22Rv1 (cell line): ENCODE results near the gene ABCG4.
"Not testable (repeated sequence)": the region's sequence is repeated elsewhere in the genome, so short reads cannot be mapped to it uniquely, and the experiment has no call there.

Experiments used
- H3K27ac ChIP-seq: fragments of 450-650 bp; 2 replicates; pipeline ENCODE4 v1.5.1; 2017
- ZFX ChIP-seq: fragments of 450-650 bp; IDR thresholded peaks from 2 replicates; pipeline ENCODE4 v1.6.1; 2017; ENCODE audit warnings: antibody characterized with exemption, borderline replicate concordance
- TF ChIP-seq, protein P1 (sequence below): fragments of 450-650 bp; IDR thresholded peaks from 2 replicates; pipeline ENCODE4 v1.5.1; 2017; ENCODE audit warnings: mild to moderate bottlenecking

ABCG4 gene

DNA sequence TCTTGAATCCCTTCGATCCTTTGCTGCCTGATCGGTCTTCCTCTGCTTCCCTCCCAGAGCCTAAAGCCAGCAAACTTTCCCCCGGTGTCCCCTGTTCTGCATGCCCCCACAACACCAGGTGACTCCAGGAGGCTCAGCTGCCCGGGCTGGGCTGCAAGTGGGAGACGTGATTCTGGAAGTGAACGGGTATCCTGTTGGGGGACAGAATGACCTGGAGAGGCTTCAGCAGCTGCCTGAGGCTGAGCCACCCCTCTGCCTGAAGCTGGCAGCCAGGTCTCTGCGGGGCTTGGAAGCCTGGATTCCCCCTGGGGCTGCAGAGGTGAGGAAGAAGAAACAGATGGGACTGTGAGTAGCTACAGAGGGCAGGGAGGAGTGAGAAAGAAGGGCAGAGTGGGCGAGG is 40.0 kb downstream of the ABCG4 start:
- H3K27ac ChIP-seq = no peak overlapping the region
- TF ChIP-seq, protein P1, sequence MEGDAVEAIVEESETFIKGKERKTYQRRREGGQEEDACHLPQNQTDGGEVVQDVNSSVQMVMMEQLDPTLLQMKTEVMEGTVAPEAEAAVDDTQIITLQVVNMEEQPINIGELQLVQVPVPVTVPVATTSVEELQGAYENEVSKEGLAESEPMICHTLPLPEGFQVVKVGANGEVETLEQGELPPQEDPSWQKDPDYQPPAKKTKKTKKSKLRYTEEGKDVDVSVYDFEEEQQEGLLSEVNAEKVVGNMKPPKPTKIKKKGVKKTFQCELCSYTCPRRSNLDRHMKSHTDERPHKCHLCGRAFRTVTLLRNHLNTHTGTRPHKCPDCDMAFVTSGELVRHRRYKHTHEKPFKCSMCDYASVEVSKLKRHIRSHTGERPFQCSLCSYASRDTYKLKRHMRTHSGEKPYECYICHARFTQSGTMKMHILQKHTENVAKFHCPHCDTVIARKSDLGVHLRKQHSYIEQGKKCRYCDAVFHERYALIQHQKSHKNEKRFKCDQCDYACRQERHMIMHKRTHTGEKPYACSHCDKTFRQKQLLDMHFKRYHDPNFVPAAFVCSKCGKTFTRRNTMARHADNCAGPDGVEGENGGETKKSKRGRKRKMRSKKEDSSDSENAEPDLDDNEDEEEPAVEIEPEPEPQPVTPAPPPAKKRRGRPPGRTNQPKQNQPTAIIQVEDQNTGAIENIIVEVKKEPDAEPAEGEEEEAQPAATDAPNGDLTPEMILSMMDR = no peak
- no peak for TF ChIP-seq ZFX

DNA sequence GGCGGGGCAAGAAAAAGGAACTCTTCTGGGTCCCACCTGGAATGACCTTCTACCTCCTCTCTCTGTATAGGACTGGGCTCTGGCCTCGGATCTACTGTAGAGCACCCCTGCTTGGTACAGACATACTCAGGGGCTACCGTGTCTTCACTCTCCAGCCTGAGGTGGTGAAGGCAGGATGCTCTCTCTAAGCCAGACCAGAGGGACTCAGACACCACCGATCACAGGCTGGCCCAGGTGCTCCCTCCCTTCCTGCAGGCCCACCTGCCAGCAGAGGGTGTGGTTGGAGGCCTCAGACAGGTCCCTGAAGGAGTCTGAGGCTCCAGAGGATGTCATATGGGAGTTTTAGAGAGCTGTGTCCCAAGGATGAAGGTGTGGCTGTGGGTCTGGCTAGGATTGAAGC is 40.5 kb downstream of the ABCG4 start:
- TF ChIP-seq, protein P1 = no peak
- no peak for TF ChIP-seq ZFX

DNA sequence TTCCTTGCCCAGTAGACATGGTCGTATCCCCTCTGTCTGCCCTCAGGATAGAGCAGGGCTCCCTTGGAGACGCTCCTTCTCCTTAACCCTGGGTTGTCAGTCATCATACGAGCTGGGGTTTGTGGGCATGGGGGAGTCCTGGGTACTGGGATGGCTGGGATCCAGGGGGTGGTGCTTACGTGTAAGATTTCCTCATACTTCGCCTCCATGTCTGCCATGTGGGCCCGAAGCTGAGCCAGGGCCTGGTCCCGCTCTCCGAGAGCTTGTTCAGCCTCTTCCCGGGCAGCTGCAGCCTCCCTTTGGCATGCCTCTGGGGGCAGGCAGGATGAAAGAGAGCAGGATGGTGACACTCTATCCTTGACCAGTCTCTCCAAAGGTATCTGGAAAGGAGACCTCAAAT is 41.7 kb downstream of the ABCG4 start:
- no peak overlapping the region for H3K27ac ChIP-seq
- no peak for TF ChIP-seq ZFX
- TF ChIP-seq, protein P1 = no peak

More for the DNA sequence above, 40.5 kb downstream of the ABCG4 start:
- H3K27ac ChIP-seq = no peak overlapping the region

DNA sequence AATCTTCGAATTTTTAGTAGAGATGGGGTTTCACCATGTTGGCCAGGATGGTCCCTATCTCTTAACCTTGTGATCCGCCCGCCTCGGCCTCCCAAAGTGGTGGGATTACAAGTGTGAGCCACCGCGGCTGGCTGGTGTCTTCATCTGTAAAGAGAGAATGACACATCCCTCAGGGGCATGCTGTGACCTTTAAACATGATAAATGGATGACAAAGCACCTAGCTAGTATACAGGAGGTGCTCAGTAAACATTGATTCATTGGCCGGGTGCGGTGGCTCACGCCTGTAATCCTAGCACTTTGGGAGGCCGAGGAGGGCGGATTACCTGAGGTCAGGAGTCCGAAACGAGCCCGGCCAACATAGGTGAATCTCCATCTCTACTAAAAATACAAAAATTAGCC is 42.4 kb downstream of the ABCG4 start:
- not testable (repeated sequence) for H3K27ac ChIP-seq

DNA sequence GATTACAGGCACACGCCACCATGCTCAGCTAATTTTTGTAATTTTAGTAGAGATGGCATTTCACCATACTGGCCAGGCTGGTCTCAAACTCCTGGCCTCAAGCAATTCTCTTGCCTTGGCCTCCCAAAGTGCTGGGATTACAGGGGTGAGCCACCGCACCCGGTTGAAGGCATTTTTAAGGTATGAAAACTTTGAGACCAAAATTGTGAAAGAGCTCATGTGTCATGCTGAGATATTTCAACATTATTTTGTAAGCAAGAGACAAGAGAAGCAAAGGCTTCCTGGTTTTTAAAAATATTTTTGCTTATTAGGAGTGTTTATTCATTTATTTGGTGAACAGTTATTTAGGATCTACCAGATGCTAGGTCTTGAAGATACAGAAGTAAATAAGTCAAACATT is 43.3 kb downstream of the ABCG4 start:
- no peak overlapping the region for H3K27ac ChIP-seq
- TF ChIP-seq, protein P1 = no peak
- TF ChIP-seq ZFX = no peak

DNA sequence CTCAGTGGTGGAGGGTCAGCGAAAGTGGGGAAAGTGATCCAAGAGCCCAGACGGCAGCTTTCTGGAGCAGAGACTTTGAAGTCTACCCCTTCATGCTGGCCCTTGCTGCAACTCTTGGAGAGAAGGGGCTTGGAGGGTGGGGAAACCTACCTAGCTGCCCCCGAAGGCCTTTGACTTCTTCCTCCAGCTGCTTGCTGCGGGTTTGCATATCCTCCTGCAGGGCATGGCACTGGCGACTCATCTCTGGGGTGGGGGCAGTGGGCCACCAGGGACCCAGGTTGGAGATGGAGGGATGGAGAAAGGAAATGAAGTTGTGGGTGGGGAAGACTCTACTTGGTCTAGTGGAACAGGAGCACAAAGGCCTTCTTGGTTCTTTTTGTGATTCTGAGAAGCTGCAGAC is 44.1 kb downstream of the ABCG4 start:
- H3K27ac ChIP-seq = no peak overlapping the region
- TF ChIP-seq, protein P1 = no peak
- TF ChIP-seq ZFX = no peak

DNA sequence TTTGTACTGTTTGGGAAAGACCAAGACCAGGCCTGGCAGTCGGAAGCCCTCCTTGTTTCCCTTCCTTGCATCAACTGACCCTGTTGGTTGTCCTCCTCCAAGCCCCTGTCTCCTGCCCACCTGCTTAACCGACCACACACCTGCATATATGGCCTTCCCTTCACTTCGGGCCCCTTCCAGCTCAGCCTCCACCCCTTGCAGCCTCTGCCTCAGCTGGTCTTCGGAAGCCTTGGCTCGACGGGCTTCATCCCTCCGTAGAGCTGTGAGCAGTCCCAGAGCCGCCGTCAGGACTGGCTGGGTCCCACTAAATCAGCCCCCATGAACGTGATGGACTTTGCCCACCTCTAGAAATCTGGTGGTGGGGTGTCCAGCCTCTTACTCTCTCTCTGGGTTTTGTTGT is 44.8 kb downstream of the ABCG4 start:
- no peak overlapping the region for H3K27ac ChIP-seq
- TF ChIP-seq, protein P1 = no peak
- TF ChIP-seq ZFX = no peak

DNA sequence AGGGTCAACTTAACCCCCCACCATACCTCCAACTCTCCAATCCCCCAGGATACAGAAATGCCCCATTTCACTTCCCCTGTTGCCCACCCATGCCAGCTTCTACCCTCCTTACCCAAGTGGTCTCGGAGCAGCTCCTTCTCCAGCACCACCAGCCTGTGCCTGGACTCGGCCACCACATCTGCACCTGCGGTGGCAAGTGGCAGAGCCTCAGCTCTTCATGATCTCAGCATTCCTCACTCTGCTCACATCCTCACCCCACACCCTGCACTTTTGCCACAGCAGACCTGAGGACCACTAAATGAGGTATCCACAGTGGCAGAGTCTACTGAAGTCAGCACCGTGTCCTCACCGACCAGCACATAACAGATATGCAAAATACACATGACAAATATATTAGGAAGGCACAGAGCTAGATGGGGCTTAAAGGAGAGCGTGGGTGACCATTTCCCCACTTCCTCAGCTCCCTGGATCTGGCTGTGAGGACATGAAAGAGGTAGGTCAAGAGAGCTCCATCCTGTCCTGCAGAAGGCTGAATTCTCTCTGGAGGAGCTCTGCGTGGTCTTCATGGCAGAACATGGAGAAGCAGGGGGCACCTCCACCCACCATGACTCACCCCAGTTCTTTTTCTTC is 46.1 kb downstream of the ABCG4 start:
- no peak overlapping the region for H3K27ac ChIP-seq
- TF ChIP-seq ZFX = no peak
- TF ChIP-seq, protein P1 = no peak
